Measurements from ENCODE around the gene NHEJ1. TPM values are rescaled to one million over a fixed set of nuclear protein-coding genes. Genes with fewer than 3 reads are reported as not detected.
A peak's percentile ranks its signal among the peaks of the same experiment; 100 is the strongest.

The NHEJ1 gene
- total and polyA plus RNA-seq, 2 of the 13 experiments (the other 11 are each of a cell fraction or from before 2014, with no cell fraction given) = 30.0 to 30.7 TPM

DNA sequence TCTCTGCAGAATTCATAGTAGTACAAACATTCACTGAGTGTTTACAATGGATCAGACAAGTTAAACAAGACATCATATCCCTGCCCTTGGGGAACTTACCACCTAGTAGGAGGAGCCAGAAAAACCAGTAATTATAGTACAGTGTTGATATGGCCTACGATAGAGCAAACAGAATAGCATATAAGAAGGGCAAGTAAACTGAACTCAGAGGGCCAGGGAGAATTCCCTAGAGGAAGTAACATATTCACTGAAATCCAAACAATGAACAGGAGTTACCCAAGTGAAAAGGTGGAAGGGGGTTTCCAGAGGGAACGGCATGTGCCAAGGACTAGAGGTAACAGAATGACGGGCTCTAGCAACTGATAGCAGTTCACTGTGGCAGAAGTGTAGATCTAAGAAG lies 34.1 kb downstream of the NHEJ1 start (continued):
- TF ChIP-seq, protein P1, sequence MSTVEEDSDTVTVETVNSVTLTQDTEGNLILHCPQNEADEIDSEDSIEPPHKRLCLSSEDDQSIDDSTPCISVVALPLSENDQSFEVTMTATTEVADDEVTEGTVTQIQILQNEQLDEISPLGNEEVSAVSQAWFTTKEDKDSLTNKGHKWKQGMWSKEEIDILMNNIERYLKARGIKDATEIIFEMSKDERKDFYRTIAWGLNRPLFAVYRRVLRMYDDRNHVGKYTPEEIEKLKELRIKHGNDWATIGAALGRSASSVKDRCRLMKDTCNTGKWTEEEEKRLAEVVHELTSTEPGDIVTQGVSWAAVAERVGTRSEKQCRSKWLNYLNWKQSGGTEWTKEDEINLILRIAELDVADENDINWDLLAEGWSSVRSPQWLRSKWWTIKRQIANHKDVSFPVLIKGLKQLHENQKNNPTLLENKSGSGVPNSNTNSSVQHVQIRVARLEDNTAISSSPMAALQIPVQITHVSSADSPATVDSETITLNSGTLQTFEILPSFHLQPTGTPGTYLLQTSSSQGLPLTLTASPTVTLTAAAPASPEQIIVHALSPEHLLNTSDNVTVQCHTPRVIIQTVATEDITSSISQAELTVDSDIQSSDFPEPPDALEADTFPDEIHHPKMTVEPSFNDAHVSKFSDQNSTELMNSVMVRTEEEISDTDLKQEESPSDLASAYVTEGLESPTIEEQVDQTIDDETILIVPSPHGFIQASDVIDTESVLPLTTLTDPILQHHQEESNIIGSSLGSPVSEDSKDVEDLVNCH (CRISPR knock-in tag; IDR thresholded peaks at IDR 0.05) = no peak
- TF ChIP-seq ARID4A (CRISPR knock-in tag; IDR thresholded peaks at IDR 0.05; ENCODE audit: borderline replicate concordance) (no peak), ATF1 (CRISPR knock-in tag; IDR thresholded peaks at IDR 0.05) (0 out of 2 replicates have a peak, but pooled peaks have one; percentile 38), ZFP36L2 (CRISPR knock-in tag; IDR thresholded peaks at IDR 0.05) (no peak), ZNF354B (CRISPR knock-in tag; IDR thresholded peaks at IDR 0.05) (no peak), ZBTB43 (CRISPR knock-in tag; conservative IDR thresholded peaks at IDR 0.05) (no peak), IRF2 (CRISPR knock-in tag; IDR thresholded peaks at IDR 0.05) (no peak), ASH2L (IDR thresholded peaks at IDR 0.05; ENCODE audit: insufficient read length, low read depth, low read length) (no peak), KLF13 (CRISPR knock-in tag; IDR thresholded peaks at IDR 0.05) (no peak), ZSCAN22 (CRISPR knock-in tag; IDR thresholded peaks at IDR 0.05) (no peak), RARA (CRISPR knock-in tag; IDR thresholded peaks at IDR 0.05) (peak; percentile 83), ZNF224 (CRISPR knock-in tag; IDR thresholded peaks at IDR 0.05) (no peak), SMC3 (IDR thresholded peaks at IDR 0.05; ENCODE audit: low read length) (no peak), IRX3 (CRISPR knock-in tag; IDR thresholded peaks at IDR 0.05; ENCODE audit: borderline replicate concordance, low read depth) (no peak), HIVEP1 (CRISPR knock-in tag; IDR thresholded peaks at IDR 0.05) (no peak), POGZ (CRISPR knock-in tag; IDR thresholded peaks at IDR 0.05) (no peak), ZNF136 (CRISPR knock-in tag; IDR thresholded peaks at IDR 0.05; ENCODE audit: low read depth) (no peak), SOX6 (IDR thresholded peaks at IDR 0.05) (no peak), SOX6 (CRISPR knock-in tag; IDR thresholded peaks at IDR 0.05) (peak; percentile 83), SAP130 (CRISPR knock-in tag; IDR thresholded peaks at IDR 0.05; ENCODE audit: low read depth) (peak; percentile 57)
- TF ChIP-seq, protein P2, sequence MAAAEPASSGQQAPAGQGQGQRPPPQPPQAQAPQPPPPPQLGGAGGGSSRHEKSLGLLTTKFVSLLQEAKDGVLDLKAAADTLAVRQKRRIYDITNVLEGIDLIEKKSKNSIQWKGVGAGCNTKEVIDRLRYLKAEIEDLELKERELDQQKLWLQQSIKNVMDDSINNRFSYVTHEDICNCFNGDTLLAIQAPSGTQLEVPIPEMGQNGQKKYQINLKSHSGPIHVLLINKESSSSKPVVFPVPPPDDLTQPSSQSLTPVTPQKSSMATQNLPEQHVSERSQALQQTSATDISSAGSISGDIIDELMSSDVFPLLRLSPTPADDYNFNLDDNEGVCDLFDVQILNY (CRISPR knock-in tag; conservative IDR thresholded peaks at IDR 0.05) = no peak
- TF ChIP-seq, protein P3, sequence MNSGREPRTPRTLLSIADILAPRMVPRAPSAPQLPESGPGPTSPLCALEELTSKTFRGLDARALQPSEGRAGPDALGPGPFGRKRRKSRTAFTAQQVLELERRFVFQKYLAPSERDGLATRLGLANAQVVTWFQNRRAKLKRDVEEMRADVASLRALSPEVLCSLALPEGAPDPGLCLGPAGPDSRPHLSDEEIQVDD (CRISPR knock-in tag; IDR thresholded peaks at IDR 0.05; ENCODE audit: borderline replicate concordance) = no peak

Measured in HepG2 (cell line).